HEK293 (cell line): ENCODE measurements around the gene SLC41A1.
"Not testable (repeated sequence)": the region's sequence is repeated elsewhere in the genome, so short reads cannot be mapped to it uniquely, and the experiment has no call there.

Experiments used
- CTCF ChIP-seq: fragments of 450-650 bp; formaldehyde crosslinking; IDR thresholded peaks from 2 replicates; pipeline ENCODE4 v1.5.1; 2016; ENCODE audit warnings: missing biosample characterization, missing genetic modification characterization
- GLI4 ChIP-seq: fragments of 450-650 bp; formaldehyde crosslinking; IDR thresholded peaks from 2 replicates; pipeline ENCODE4 v1.5.1; 2016; ENCODE audit warnings: missing biosample characterization, missing genetic modification characterization
- KLF16 ChIP-seq: fragments of 450-650 bp; formaldehyde crosslinking; IDR thresholded peaks from 2 replicates; pipeline ENCODE4 v1.5.1; 2017; ENCODE audit warnings: missing biosample characterization, missing genetic modification characterization
- KLF9 ChIP-seq: fragments of 450-650 bp; formaldehyde crosslinking; IDR thresholded peaks from 2 replicates; pipeline ENCODE4 v1.5.1; 2016; ENCODE audit warnings: missing biosample characterization, missing genetic modification characterization, low read depth
- OVOL3 ChIP-seq: fragments of 450-650 bp; formaldehyde crosslinking; IDR thresholded peaks from 2 replicates; pipeline ENCODE4 v1.5.1; 2016; ENCODE audit warnings: missing biosample characterization, missing genetic modification characterization
- RBAK ChIP-seq: fragments of 450-650 bp; formaldehyde crosslinking; IDR thresholded peaks from 2 replicates; pipeline ENCODE4 v1.5.1; 2016; ENCODE audit warnings: missing biosample characterization, missing genetic modification characterization
- TSHZ1 ChIP-seq: fragments of 450-650 bp; formaldehyde crosslinking; IDR thresholded peaks from 2 replicates; pipeline ENCODE4 v1.5.1; 2016; ENCODE audit warnings: missing biosample characterization, missing genetic modification characterization, borderline replicate concordance
- ZBTB21 ChIP-seq: fragments of 450-650 bp; formaldehyde crosslinking; IDR thresholded peaks from 2 replicates; pipeline ENCODE4 v1.5.1; 2017; ENCODE audit warnings: missing biosample characterization, missing genetic modification characterization
- ZBTB48 ChIP-seq: fragments of 450-650 bp; formaldehyde crosslinking; IDR thresholded peaks from 2 replicates; pipeline ENCODE4 v1.5.1; 2016; ENCODE audit warnings: missing biosample characterization, missing genetic modification characterization
- ZNF449 ChIP-seq: fragments of 450-650 bp; formaldehyde crosslinking; IDR thresholded peaks from 2 replicates; pipeline ENCODE4 v1.5.1; 2017; ENCODE audit warnings: missing biosample characterization, mild to moderate bottlenecking, missing genetic modification characterization, moderate library complexity
- ZNF521 ChIP-seq: fragments of 450-650 bp; formaldehyde crosslinking; IDR thresholded peaks from 2 replicates; pipeline ENCODE4 v1.5.1; 2017; ENCODE audit warnings: missing biosample characterization, mild to moderate bottlenecking, missing genetic modification characterization
- TF ChIP-seq, protein P1 (sequence below): fragments of 450-650 bp; formaldehyde crosslinking; IDR thresholded peaks from 2 replicates; pipeline ENCODE4 v1.5.1; 2016; ENCODE audit warnings: missing biosample characterization, missing genetic modification characterization
- TF ChIP-seq, protein P2 (sequence below): fragments of 450-650 bp; formaldehyde crosslinking; IDR thresholded peaks from 2 replicates; pipeline ENCODE4 v1.5.1; 2017; ENCODE audit warnings: missing biosample characterization, missing genetic modification characterization

DNA sequence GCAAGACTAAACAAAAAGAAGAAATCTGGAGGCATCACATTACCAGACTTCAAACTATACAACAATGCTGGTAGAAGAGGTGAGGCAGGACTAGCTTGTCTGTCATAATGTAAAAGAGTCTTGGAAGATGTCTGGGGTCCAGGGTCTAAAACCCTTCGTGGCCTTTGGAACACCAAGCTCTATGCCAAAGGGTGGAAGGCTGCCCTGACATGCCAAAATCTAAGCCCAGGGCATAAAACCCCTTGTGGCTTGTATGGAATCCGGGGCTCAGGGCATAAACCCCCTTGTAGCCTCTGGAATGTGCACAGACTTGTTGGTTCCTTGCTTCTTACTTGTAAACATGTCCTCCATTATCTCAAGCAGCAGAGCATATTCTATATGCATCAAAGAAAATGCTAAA, 44.5 kb upstream of the SLC41A1 start:
- TF ChIP-seq CTCF; KLF9 (tag by site-specific recombination); ZBTB48; GLI4 (tag by site-specific recombination); RBAK (tag by site-specific recombination); ZBTB21 (tag by site-specific recombination); KLF16 (tag by site-specific recombination); ZNF521 (tag by site-specific recombination); TSHZ1 (tag by site-specific recombination); ZNF449; OVOL3: not testable (repeated sequence)
- TF ChIP-seq, protein P1, sequence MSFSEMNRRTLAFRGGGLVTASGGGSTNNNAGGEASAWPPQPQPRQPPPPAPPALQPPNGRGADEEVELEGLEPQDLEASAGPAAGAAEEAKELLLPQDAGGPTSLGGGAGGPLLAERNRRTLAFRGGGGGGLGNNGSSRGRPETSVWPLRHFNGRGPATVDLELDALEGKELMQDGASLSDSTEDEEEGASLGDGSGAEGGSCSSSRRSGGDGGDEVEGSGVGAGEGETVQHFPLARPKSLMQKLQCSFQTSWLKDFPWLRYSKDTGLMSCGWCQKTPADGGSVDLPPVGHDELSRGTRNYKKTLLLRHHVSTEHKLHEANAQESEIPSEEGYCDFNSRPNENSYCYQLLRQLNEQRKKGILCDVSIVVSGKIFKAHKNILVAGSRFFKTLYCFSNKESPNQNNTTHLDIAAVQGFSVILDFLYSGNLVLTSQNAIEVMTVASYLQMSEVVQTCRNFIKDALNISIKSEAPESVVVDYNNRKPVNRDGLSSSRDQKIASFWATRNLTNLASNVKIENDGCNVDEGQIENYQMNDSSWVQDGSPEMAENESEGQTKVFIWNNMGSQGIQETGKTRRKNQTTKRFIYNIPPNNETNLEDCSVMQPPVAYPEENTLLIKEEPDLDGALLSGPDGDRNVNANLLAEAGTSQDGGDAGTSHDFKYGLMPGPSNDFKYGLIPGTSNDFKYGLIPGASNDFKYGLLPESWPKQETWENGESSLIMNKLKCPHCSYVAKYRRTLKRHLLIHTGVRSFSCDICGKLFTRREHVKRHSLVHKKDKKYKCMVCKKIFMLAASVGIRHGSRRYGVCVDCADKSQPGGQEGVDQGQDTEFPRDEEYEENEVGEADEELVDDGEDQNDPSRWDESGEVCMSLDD (tag by site-specific recombination) = not testable (repeated sequence)
- TF ChIP-seq, protein P2, sequence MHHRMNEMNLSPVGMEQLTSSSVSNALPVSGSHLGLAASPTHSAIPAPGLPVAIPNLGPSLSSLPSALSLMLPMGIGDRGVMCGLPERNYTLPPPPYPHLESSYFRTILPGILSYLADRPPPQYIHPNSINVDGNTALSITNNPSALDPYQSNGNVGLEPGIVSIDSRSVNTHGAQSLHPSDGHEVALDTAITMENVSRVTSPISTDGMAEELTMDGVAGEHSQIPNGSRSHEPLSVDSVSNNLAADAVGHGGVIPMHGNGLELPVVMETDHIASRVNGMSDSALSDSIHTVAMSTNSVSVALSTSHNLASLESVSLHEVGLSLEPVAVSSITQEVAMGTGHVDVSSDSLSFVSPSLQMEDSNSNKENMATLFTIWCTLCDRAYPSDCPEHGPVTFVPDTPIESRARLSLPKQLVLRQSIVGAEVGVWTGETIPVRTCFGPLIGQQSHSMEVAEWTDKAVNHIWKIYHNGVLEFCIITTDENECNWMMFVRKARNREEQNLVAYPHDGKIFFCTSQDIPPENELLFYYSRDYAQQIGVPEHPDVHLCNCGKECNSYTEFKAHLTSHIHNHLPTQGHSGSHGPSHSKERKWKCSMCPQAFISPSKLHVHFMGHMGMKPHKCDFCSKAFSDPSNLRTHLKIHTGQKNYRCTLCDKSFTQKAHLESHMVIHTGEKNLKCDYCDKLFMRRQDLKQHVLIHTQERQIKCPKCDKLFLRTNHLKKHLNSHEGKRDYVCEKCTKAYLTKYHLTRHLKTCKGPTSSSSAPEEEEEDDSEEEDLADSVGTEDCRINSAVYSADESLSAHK (tag by site-specific recombination) = not testable (repeated sequence)
